ENCODE data around the gene AAMDC.

The AAMDC gene

GRCh38 chr11:77806993-77807392 is 14.0 kb upstream of the AAMDC start:
- TF ChIP-seq TARDBP (IDR thresholded peaks at IDR 0.05) = no peak
- no peak for TF ChIP-seq PKNOX1 (IDR thresholded peaks at IDR 0.05)
- no peak for TF ChIP-seq L3MBTL2 (conservative IDR thresholded peaks at IDR 0.05)
- no peak for TF ChIP-seq FOXK2 (IDR thresholded peaks at IDR 0.05)
- TF ChIP-seq SP1 (IDR thresholded peaks at IDR 0.05) = no peak
- no peak for TF ChIP-seq HDGF (IDR thresholded peaks at IDR 0.05; ENCODE audit: borderline replicate concordance)
- no peak for TF ChIP-seq FOXM1 (IDR thresholded peaks at IDR 0.05; ENCODE audit: borderline replicate concordance)
- TF ChIP-seq NFRKB (IDR thresholded peaks at IDR 0.05) = no peak
- no peak for TF ChIP-seq LEF1 (IDR thresholded peaks at IDR 0.05; ENCODE audit: borderline replicate concordance)
- no peak for TF ChIP-seq FOXA1 (IDR thresholded peaks at IDR 0.05)
- no peak for TF ChIP-seq CTBP1 (IDR thresholded peaks at IDR 0.05; ENCODE audit: borderline replicate concordance)
- no peak for TF ChIP-seq SUZ12 (IDR thresholded peaks at IDR 0.05)
- no peak for TF ChIP-seq BHLHE40 (IDR thresholded peaks at IDR 0.05; ENCODE audit: borderline replicate concordance)
- TF ChIP-seq ELF4 (IDR thresholded peaks at IDR 0.05) = no peak
- no peak for TF ChIP-seq ARNT (IDR thresholded peaks at IDR 0.05)
- TF ChIP-seq ZNF384 (IDR thresholded peaks at IDR 0.05) = no peak
- CTCF ChIA-PET = no interaction called here
- no peak for DNase-seq (ENCODE audit: extremely low spot score)
- POLR2A ChIA-PET = no interaction called here

GRCh38 chr11:77813256-77813655 is 7.7 kb upstream of the AAMDC start:
- CTCF ChIA-PET = no interaction called here
- DNase-seq (ENCODE audit: extremely low spot score) = no peak
- POLR2A ChIA-PET = no interaction called here
- no peak for TF ChIP-seq FOXK2 (IDR thresholded peaks at IDR 0.05)
- TF ChIP-seq SP1 (IDR thresholded peaks at IDR 0.05) = no peak
- no peak for TF ChIP-seq HDGF (IDR thresholded peaks at IDR 0.05; ENCODE audit: borderline replicate concordance)
- TF ChIP-seq ELF4 (IDR thresholded peaks at IDR 0.05) = no peak
- TF ChIP-seq LEF1 (IDR thresholded peaks at IDR 0.05; ENCODE audit: borderline replicate concordance) = no peak
- no peak for TF ChIP-seq FOXA1 (IDR thresholded peaks at IDR 0.05)
- TF ChIP-seq L3MBTL2 (conservative IDR thresholded peaks at IDR 0.05) = no peak
- TF ChIP-seq BHLHE40 (IDR thresholded peaks at IDR 0.05; ENCODE audit: borderline replicate concordance) = no peak
- TF ChIP-seq CTBP1 (IDR thresholded peaks at IDR 0.05; ENCODE audit: borderline replicate concordance) = no peak
- TF ChIP-seq ZNF384 (IDR thresholded peaks at IDR 0.05) = no peak
- no peak for TF ChIP-seq TARDBP (IDR thresholded peaks at IDR 0.05)
- TF ChIP-seq PKNOX1 (IDR thresholded peaks at IDR 0.05) = no peak
- TF ChIP-seq SUZ12 (IDR thresholded peaks at IDR 0.05) = no peak
- no peak for TF ChIP-seq FOXM1 (IDR thresholded peaks at IDR 0.05; ENCODE audit: borderline replicate concordance)
- no peak for TF ChIP-seq NFRKB (IDR thresholded peaks at IDR 0.05)
- no peak for TF ChIP-seq ARNT (IDR thresholded peaks at IDR 0.05)

- DNase-seq (ENCODE audit: extremely low spot score) = no peak
- ChIA-PET POLR2A (no interaction called here), CTCF (no interaction called here)
- TF ChIP-seq SUZ12 (IDR thresholded peaks at IDR 0.05) (no peak), NFRKB (IDR thresholded peaks at IDR 0.05) (no peak), BHLHE40 (IDR thresholded peaks at IDR 0.05; ENCODE audit: borderline replicate concordance) (no peak), CTBP1 (IDR thresholded peaks at IDR 0.05; ENCODE audit: borderline replicate concordance) (no peak), LEF1 (IDR thresholded peaks at IDR 0.05; ENCODE audit: borderline replicate concordance) (no peak), ARNT (IDR thresholded peaks at IDR 0.05) (no peak), TARDBP (IDR thresholded peaks at IDR 0.05) (no peak), HDGF (IDR thresholded peaks at IDR 0.05; ENCODE audit: borderline replicate concordance) (no peak), ZNF384 (IDR thresholded peaks at IDR 0.05) (no peak), FOXM1 (IDR thresholded peaks at IDR 0.05; ENCODE audit: borderline replicate concordance) (no peak), PKNOX1 (IDR thresholded peaks at IDR 0.05) (no peak), ELF4 (IDR thresholded peaks at IDR 0.05) (no peak), L3MBTL2 (conservative IDR thresholded peaks at IDR 0.05) (no peak), FOXK2 (IDR thresholded peaks at IDR 0.05) (no peak), SP1 (IDR thresholded peaks at IDR 0.05) (no peak), FOXA1 (IDR thresholded peaks at IDR 0.05) (no peak)
Measured at GRCh38 chr11:77814848-77815247, 6.1 kb upstream of the AAMDC start.

- ChIA-PET CTCF (no interaction called here), POLR2A (no interaction called here)
- DNase-seq (ENCODE audit: extremely low spot score) = no peak
- TF ChIP-seq SP1 (IDR thresholded peaks at IDR 0.05) = no peak
Measured at GRCh38 chr11:77815459-77815858, 5.5 kb upstream of the AAMDC start.

- no peak for TF ChIP-seq ELF4 (IDR thresholded peaks at IDR 0.05)
- TF ChIP-seq BHLHE40 (IDR thresholded peaks at IDR 0.05; ENCODE audit: borderline replicate concordance) = no peak
- no peak for TF ChIP-seq LEF1 (IDR thresholded peaks at IDR 0.05; ENCODE audit: borderline replicate concordance)
- no peak for TF ChIP-seq TARDBP (IDR thresholded peaks at IDR 0.05)
- TF ChIP-seq SP1 (IDR thresholded peaks at IDR 0.05) = no peak
- peak; percentile 79 for DNase-seq (ENCODE audit: extremely low spot score)
- ChIA-PET CTCF (no interaction called here), POLR2A (interaction anchor here (0.8 to 1.9 kb wide), 3 partner anchors 175 to 181 kb away, joined by 3 to 11 read pairs (median 3); partner anchors contain the start of gene INTS4)
Measured at GRCh38 chr11:77819411-77819920, 1.5 kb upstream of the AAMDC start.

GRCh38 chr11:77819921-77820564 is 901 bp upstream of the AAMDC start:
- POLR2A ChIA-PET = interaction anchor here (0.6 to 1.9 kb wide), 5 partner anchors 74 to 575 kb away, joined by 3 to 11 read pairs (median 3); partner anchors contain the start of gene INTS4
- CTCF ChIA-PET = no interaction called here
- TF ChIP-seq LEF1 (IDR thresholded peaks at IDR 0.05; ENCODE audit: borderline replicate concordance) = no peak
- TF ChIP-seq CTBP1 (IDR thresholded peaks at IDR 0.05; ENCODE audit: borderline replicate concordance) = no peak
- no peak for TF ChIP-seq ZNF384 (IDR thresholded peaks at IDR 0.05)
- no peak for TF ChIP-seq SP1 (IDR thresholded peaks at IDR 0.05)
- no peak for TF ChIP-seq TARDBP (IDR thresholded peaks at IDR 0.05)
- no peak for TF ChIP-seq SUZ12 (IDR thresholded peaks at IDR 0.05)
- TF ChIP-seq BHLHE40 (IDR thresholded peaks at IDR 0.05; ENCODE audit: borderline replicate concordance) = no peak
- TF ChIP-seq FOXA1 (IDR thresholded peaks at IDR 0.05) = no peak
- no peak for TF ChIP-seq NFRKB (IDR thresholded peaks at IDR 0.05)
- TF ChIP-seq HDGF (IDR thresholded peaks at IDR 0.05; ENCODE audit: borderline replicate concordance) = no peak
- no peak for TF ChIP-seq FOXK2 (IDR thresholded peaks at IDR 0.05)
- TF ChIP-seq ARNT (IDR thresholded peaks at IDR 0.05) = no peak
- TF ChIP-seq FOXM1 (IDR thresholded peaks at IDR 0.05; ENCODE audit: borderline replicate concordance) = no peak
- DNase-seq (ENCODE audit: extremely low spot score) = peak; percentile 40

Measured in HEK293T (cell line).